ENCODE measurements around the gene SCARF1.

DNA sequence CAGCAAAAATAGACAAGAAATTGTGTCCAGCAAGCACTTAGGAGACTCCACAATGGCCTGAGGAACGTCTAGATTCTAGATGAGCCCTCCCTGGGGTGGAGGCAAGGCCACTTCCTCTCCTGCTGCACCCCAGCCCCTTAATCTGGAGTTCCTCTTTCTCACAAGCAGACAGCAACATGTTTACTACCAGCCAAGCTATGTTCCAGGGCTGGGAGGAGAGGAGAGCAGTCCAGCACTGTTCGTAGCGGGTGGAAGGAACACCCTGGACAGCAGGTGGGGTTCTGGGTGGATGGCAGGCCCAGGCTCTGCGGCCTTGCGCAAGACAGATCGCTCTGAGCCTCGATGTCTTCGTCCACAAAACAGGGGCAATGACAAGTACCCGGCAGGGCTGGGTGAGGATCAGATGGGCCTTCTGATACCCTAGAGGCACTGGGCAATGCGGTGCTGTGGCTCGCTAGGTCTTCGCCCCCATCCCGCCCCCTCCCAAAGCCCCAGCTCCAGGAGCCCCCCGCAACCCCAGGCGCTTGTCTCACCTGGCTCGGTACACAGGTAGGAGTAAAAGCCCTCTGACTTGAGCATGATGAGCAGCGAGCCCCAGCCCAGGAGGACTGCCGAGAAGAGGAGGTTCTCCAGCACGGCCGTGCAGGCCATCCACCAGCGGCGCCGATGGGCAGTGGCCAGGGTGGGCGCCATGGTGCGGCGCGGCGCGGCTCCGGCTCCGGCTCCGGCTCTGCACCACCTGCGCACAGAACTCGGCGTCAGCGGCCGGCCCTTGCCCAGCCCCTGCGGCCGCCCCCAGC lies 18.1 kb downstream of the SCARF1 start:
- TF ChIP-seq, protein P1, sequence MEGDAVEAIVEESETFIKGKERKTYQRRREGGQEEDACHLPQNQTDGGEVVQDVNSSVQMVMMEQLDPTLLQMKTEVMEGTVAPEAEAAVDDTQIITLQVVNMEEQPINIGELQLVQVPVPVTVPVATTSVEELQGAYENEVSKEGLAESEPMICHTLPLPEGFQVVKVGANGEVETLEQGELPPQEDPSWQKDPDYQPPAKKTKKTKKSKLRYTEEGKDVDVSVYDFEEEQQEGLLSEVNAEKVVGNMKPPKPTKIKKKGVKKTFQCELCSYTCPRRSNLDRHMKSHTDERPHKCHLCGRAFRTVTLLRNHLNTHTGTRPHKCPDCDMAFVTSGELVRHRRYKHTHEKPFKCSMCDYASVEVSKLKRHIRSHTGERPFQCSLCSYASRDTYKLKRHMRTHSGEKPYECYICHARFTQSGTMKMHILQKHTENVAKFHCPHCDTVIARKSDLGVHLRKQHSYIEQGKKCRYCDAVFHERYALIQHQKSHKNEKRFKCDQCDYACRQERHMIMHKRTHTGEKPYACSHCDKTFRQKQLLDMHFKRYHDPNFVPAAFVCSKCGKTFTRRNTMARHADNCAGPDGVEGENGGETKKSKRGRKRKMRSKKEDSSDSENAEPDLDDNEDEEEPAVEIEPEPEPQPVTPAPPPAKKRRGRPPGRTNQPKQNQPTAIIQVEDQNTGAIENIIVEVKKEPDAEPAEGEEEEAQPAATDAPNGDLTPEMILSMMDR (conservative IDR thresholded peaks at IDR 0.05; ENCODE audit: low read length) = no peak
- no peak for TF ChIP-seq EZH2phosphoT487 (IDR thresholded peaks at IDR 0.05; ENCODE audit: borderline replicate concordance, low read depth, low read length)

Data from OCI-LY7 (cell line).